Activated gamma-delta T cell (primary cell): ENCODE data around the gene ACOT4.
"Not testable (repeated sequence)": the region's sequence is repeated elsewhere in the genome, so short reads cannot be mapped to it uniquely, and the experiment has no call there.

ENCODE experiments used
- DNase-seq: peaks from one replicate; lab custom pipeline; 2025; lab: John Stamatoyannopoulos, UW

The ACOT4 gene

DNA sequence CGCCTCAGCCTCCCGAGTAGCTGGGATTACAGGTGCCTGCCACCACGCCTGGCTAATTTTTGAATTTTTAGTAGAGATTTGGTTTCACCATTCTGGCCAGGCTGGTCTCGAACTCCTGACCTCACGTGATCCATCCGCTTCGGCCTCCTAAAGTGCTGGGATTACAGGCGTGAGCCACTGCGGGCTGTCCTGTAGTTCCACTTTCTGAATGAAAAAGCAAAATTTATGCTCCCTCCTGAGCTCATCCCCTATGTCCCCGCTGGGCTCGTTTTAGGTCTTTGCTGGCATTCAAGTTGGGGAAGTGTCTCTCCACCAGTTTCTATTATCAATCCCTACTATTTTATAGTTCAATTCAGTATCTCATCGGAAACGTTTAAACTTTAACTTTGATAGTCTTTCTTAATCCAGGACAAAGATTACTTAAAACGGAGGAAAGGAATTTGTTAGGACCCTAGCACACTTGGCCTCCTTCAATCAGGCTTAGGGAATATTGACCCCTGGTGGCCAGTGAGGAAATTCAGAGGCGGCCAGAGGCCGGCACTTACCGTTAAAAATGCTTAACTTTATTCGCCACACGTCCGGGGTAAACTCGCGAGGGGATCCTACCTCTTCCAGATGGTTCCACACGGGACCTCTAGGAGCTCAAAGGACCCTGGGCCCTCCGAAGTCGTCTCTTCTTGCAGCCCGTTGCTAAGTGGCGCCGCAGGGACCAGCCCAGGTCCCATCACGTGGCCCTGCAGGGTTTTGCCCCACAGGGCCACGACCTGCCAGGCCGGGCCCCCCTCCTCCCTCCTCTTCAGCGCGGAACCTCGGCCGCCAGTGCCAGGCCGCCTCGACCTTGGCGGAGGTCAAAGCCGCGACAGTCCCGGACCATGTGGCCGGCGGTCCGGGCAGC is 41.7 kb downstream of the ACOT4 start:
- peak; percentile 14 for DNase-seq

- peak; percentile 14 for DNase-seq
Observed at GRCh38 chr14:73634011-73634833, 42.5 kb downstream of the ACOT4 start.

- not testable (repeated sequence) for DNase-seq
Observed at GRCh38 chr14:73636355-73636754, 44.7 kb downstream of the ACOT4 start.

DNA sequence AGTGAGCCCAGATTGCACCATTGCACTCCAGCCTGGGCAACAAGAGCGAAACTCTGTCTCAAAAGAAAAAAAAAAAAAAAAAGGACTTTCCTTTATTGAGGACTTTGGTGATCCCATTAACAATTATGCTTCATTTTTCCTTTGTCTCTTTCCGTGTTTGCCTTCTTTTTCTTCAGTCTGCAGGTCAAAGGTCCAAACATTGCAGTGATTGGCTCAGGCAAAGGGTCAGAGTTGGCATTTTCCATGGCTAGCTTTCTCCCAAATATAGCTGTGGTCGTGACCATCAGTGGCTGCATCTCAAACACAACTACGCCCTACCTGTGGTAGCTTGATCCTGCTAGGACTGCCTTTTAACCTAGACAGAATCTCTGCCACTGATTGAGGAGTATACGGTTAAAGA is 46.2 kb downstream of the ACOT4 start:
- DNase-seq = no peak

DNA sequence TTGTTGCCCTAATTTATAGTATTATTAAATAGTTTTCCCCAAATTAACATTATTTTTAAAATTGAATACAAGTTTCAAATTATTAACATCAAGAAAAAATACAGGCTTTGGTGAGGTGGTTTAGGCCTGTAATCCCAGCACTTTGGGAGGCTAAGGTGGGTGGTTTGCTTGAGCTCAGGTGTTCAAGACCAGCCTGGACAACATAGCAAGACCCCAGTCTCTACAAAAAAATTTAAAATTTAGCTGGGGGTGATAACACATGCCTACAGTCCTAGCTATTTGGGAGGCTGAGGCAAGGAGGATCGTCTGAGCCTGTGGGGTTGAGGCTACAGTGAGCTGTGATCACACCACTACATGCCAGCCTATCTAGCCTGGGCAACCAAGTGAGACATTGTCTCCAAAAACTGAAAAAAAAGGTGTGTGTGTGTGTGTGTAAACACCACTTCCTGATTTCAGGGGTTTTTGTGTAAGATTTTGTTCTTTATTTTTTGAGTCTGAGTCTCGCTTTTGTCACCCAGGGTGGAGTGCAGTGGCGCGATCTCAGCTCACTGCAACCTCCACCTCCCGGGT is 49.2 kb downstream of the ACOT4 start:
- no peak for DNase-seq

DNA sequence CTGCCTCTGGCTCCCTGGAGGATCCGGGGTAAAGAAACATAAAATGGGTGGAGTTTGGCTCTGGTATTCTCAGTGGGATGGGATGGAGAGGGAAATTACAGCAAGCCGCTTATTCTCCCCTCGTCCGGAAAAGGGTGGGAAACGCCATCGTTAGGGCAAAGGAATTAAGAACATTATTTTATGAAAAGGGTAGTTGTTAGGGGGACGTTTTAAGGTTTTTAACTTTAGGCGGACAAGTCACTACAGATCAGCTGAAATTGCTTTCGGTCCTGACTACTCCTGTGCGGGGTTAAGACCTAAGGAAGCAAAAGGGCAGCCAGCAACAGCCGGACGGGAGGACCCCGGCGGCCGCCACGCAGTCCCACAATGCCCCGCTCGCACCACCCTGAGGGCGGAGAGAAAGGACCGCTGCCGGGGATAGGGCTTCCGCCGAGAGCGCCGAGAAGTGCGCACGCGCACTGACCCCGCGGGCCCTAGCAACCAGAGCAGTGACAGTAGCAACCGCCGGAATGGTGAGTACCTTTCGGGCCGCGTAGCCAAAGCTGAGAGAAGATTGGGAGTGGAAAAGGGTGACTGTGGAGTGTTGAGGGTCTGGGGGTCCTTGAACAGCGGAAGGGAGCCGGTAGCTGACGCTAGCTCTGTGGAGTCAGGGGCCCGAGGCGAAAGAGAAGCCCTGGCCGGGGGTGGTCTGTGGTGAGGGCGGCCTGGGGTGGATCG is 53.0 kb downstream of the ACOT4 start, which contains the start of gene DNAL1:
DNAL1 (plus strand) TSS at position 456 of the 717 bp plus-strand sequence; CDS start at position 510, 54 bp downstream.
- peak; percentile 83 for DNase-seq

- no peak for DNase-seq
Observed at GRCh38 chr14:73645248-73645610, 53.6 kb downstream of the ACOT4 start.
